Measurements from ENCODE around the gene PWWP2A.
A peak's percentile ranks its signal among the peaks of the same experiment; 100 is the strongest.

The PWWP2A gene

GRCh38 chr5:160064995-160065614 lies 54.1 kb downstream of the PWWP2A start:
- TF ChIP-seq, protein P1, sequence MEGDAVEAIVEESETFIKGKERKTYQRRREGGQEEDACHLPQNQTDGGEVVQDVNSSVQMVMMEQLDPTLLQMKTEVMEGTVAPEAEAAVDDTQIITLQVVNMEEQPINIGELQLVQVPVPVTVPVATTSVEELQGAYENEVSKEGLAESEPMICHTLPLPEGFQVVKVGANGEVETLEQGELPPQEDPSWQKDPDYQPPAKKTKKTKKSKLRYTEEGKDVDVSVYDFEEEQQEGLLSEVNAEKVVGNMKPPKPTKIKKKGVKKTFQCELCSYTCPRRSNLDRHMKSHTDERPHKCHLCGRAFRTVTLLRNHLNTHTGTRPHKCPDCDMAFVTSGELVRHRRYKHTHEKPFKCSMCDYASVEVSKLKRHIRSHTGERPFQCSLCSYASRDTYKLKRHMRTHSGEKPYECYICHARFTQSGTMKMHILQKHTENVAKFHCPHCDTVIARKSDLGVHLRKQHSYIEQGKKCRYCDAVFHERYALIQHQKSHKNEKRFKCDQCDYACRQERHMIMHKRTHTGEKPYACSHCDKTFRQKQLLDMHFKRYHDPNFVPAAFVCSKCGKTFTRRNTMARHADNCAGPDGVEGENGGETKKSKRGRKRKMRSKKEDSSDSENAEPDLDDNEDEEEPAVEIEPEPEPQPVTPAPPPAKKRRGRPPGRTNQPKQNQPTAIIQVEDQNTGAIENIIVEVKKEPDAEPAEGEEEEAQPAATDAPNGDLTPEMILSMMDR (conservative IDR thresholded peaks at IDR 0.05), result no peak

DNA sequence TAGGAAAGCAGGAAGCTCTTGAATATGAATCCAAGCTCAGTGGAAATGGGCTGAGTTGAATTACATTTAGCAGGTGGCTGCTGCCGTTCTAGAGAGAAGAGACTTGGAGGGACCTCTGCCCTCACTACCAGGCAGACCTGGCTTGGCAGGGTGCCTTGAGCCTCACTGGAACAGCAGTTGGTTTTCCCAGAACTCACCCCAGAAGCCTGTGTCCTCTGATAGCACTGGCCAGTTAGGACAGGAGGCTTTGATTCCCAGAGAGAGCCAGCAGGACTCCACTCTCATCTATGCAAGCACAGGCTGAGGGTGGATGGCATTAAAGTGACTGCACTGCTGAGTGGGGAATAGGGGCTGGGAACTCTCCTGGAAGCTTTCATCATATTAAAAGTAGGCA lies 54.8 kb downstream of the PWWP2A start:
- peak overlapping the region; percentile 92 for H3K27ac ChIP-seq
- TF ChIP-seq, protein P1 (conservative IDR thresholded peaks at IDR 0.05), result no peak

More at GRCh38 chr5:160064995-160065614, 54.1 kb downstream of the PWWP2A start:
- H3K27ac ChIP-seq, result peak overlapping the region; percentile 92

DNA sequence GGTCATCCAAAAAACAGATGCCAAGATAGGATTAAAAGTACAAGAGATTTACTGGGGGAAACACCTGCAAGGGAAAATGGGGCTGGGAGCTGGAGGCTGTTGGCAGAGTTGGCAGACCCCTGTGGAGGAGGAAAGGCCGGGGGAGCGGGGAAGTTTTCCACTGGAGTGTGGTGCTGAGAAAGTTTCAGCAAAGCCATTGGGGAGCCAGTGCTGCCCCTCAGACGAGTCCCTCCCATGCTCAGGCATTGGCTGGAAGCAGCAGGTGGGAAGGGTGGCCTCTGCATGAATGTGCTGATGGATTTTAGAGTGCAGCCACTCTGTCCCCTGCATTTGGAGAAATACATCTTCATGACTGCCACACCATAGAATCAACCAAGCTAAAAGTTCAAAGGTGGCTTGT lies 57.5 kb downstream of the PWWP2A start:
- TF ChIP-seq, protein P1 (conservative IDR thresholded peaks at IDR 0.05), result no peak
- H3K27ac ChIP-seq, result no peak overlapping the region

GRCh38 chr5:160060001-160060400 lies 59.2 kb downstream of the PWWP2A start:
- TF ChIP-seq, protein P1 (conservative IDR thresholded peaks at IDR 0.05), result no peak
- H3K27ac ChIP-seq, result no peak overlapping the region

DNA sequence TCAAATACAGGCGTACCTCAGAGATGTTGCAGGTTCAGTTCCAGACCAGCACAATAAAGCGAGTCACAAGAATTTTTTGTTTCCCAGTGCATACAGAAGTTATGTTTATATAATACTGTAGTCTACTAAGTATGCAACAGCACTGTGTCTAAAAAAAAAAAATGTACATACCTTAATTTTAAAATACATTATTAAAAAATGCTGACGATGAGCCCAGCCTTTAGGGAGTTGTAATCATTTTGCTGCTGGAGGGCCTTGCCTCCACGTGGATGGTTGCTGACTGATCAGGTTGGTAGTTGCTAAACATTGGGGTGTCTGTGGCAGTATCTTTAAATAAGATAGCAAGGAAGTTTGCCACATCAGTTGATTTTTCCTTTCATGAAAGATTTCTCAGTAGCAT lies 62.0 kb downstream of the PWWP2A start:
- H3K27ac ChIP-seq, result no peak overlapping the region
- TF ChIP-seq, protein P1 (conservative IDR thresholded peaks at IDR 0.05), result no peak

GRCh38 chr5:160054831-160055230 lies 64.4 kb downstream of the PWWP2A start:
- H3K27ac ChIP-seq, result no peak overlapping the region
- TF ChIP-seq, protein P1 (conservative IDR thresholded peaks at IDR 0.05), result no peak

GRCh38 chr5:160054047-160054446 lies 65.2 kb downstream of the PWWP2A start:
- H3K27ac ChIP-seq, result no peak overlapping the region
- TF ChIP-seq, protein P1 (conservative IDR thresholded peaks at IDR 0.05), result no peak
